GM13977 (cell line): ENCODE measurements around the gene GAS5.
A peak's percentile ranks its signal among the peaks of the same experiment; 100 is the strongest.

Experiments
- DNase-seq: peaks from one replicate; pipeline ENCODE4 v3.0.0; 2012; ENCODE audit warnings: low spot score
- CTCF ChIP-seq: IDR thresholded peaks from 2 replicates; pipeline ENCODE4 v1.5.1; 2012; ENCODE audit warnings: mild to moderate bottlenecking, control low read depth; ENCODE audit not compliant: insufficient read depth; ENCODE audit errors: extremely low read depth, missing control alignments
- in situ Hi-C: fragments of 300-500 bp; cut with MboI; formaldehyde crosslinking; loops from one replicate; pipeline ENCODE4 v1.12.0; 2022; ENCODE audit warnings: low sequenced_read_pairs, low pct_unique_long_range_greater_than_20kb, mixed read lengths, inconsistent platforms; ENCODE audit not compliant: unreplicated experiment

The GAS5 gene

GRCh38 chr1:173871500-173871899, 3.7 kb upstream of the GAS5 start:
- no peak for DNase-seq
- TF ChIP-seq CTCF: no peak
- in situ Hi-C loops: no loop called here

GRCh38 chr1:173871091-173871490, 3.3 kb upstream of the GAS5 start:
- no peak for TF ChIP-seq CTCF
- DNase-seq: no peak
- in situ Hi-C loops: no loop called here

- DNase-seq: peak; percentile 55
- in situ Hi-C loops: no loop called here
- TF ChIP-seq CTCF: no peak
Observed at GRCh38 chr1:173870252-173871075, 2.7 kb upstream of the GAS5 start.

- no peak for DNase-seq
- no peak for TF ChIP-seq CTCF
- in situ Hi-C loops: no loop called here
Observed at GRCh38 chr1:173869021-173869359, 1.2 kb upstream of the GAS5 start.

GRCh38 chr1:173868266-173869020, 654 bp upstream of the GAS5 start, which contains the start of gene ZBTB37:
TSS of gene ZBTB37 (plus strand) at chr1:173868380. CDS start at chr1:173870226, 1,846 bp downstream.
- peak; percentile 85 for DNase-seq
- no peak for TF ChIP-seq CTCF
- in situ Hi-C loops: no loop called here

- no peak for DNase-seq
- in situ Hi-C loops: no loop called here
- no peak for TF ChIP-seq CTCF
Observed at GRCh38 chr1:173867141-173867752, 542 bp downstream of the GAS5 start.
